Stimulated activated CD8-positive, alpha-beta memory T cell treated with anti-CD3 and anti-CD28 coated beads, Interleukin-15, amount 100 ng/mL, for 24 hours (primary cell): ENCODE measurements around the gene SYNGR3.
"Not testable (repeated sequence)": the region's sequence is repeated elsewhere in the genome, so short reads cannot be mapped to it uniquely, and the experiment has no call there.

Experiments
- DNase-seq: peaks from one replicate; pipeline ENCODE4 v3.0.0-alpha.2; 2020; ENCODE audit warnings: low read depth

Gene SYNGR3

GRCh38 chr16:1959269-1960039, 30.3 kb upstream of the SYNGR3 start, which contains the start of gene NDUFB10:
NDUFB10 (plus strand) TSS chr16:1959538; CDS start chr16:1959625, 87 bp downstream.
- peak; percentile 89 for DNase-seq

GRCh38 chr16:1960665-1961630, 28.8 kb upstream of the SYNGR3 start:
- DNase-seq: peak; percentile 38

GRCh38 chr16:1961651-1962067, 28.1 kb upstream of the SYNGR3 start:
- no peak for DNase-seq

GRCh38 chr16:1962161-1963153, 27.3 kb upstream of the SYNGR3 start:
- DNase-seq: not testable (repeated sequence)

GRCh38 chr16:1963806-1964505, 25.8 kb upstream of the SYNGR3 start:
- DNase-seq: peak; percentile 44

- DNase-seq: peak; percentile 85
Measured at GRCh38 chr16:1964506-1965395, 25.0 kb upstream of the SYNGR3 start, which contains the start of gene RPS2. RPS2 (minus strand) TSS chr16:1964826; CDS start chr16:1964625, 201 bp downstream.

GRCh38 chr16:1965396-1966001, 24.3 kb upstream of the SYNGR3 start:
- DNase-seq: no peak

- DNase-seq: no peak
Measured at GRCh38 chr16:1966460-1966859, 23.3 kb upstream of the SYNGR3 start, which contains the start of gene RNF151. RNF151 (plus strand) TSS chr16:1966856; CDS start chr16:1966882, 26 bp downstream.

- DNase-seq: no peak
Measured at GRCh38 chr16:1968146-1968953, 21.4 kb upstream of the SYNGR3 start.

- peak; percentile 99 for DNase-seq
Measured at GRCh38 chr16:1971796-1972489, 17.8 kb upstream of the SYNGR3 start, which contains the start of gene TBL3. TBL3 (plus strand) TSS chr16:1972053; CDS start chr16:1972165, 112 bp downstream.

GRCh38 chr16:1972490-1972877, 17.3 kb upstream of the SYNGR3 start:
- no peak for DNase-seq

GRCh38 chr16:1973461-1974156, 16.2 kb upstream of the SYNGR3 start:
- DNase-seq: no peak

- DNase-seq: no peak
Measured at GRCh38 chr16:1974157-1975070, 15.4 kb upstream of the SYNGR3 start.

GRCh38 chr16:1975432-1976215, 14.1 kb upstream of the SYNGR3 start:
- no peak for DNase-seq

- DNase-seq: no peak
Measured at GRCh38 chr16:1976216-1976520, 13.6 kb upstream of the SYNGR3 start.
